ENCODE measurements around the gene NEK5. TPM values are rescaled to one million over a fixed set of nuclear protein-coding genes. Genes with fewer than 3 reads are reported as not detected.
"Not testable (repeated sequence)": the region's sequence is repeated elsewhere in the genome, so short reads cannot be mapped to it uniquely, and the experiment has no call there.

Gene NEK5
- total RNA-seq, 1 donor from 2014 or later, result 0.28 TPM

- H3K27ac Mint-ChIP-seq; H4K20me1 ChIP-seq (ENCODE audit: low read depth); H3K79me2 ChIP-seq (ENCODE audit: low read depth); H3K9me3 Mint-ChIP-seq; H3K27me3 ChIP-seq; H3K9ac ChIP-seq; DNase-seq (ENCODE audit: low spot score); H3K4me3 Mint-ChIP-seq; H3K4me1 ChIP-seq; H3F3A ChIP-seq (ENCODE audit: low read depth); H3K27ac ChIP-seq; H3K4me1 Mint-ChIP-seq; H3K27me3 Mint-ChIP-seq (ENCODE audit: insufficient read depth, low read depth); H3K9me3 ChIP-seq (ENCODE audit: low read depth); H3K4me3 ChIP-seq; H3K4me2 ChIP-seq; H2AFZ ChIP-seq (replicated peaks): not testable (repeated sequence)
- peaks cover 13% of the 10 kb centered on the region for H3K36me3 Mint-ChIP-seq
- H3K36me3 ChIP-seq, result peaks cover 15% of the 10 kb centered on the region
Measured at GRCh38 chr13:52170828-52171391, 42.0 kb upstream of the NEK5 start.

- Histone ChIP-seq H2AFZ (replicated peaks) (no peak overlapping the region), H3K27me3 (no peaks in the 10 kb centered on the region), H3K9ac (no peak overlapping the region), H3K4me2 (no peak overlapping the region), H3F3A (ENCODE audit: low read depth) (no peaks in the 10 kb centered on the region), H3K4me1 (no peaks in the 10 kb centered on the region), H3K9me3 (ENCODE audit: low read depth) (no peaks in the 10 kb centered on the region), H4K20me1 (ENCODE audit: low read depth) (no peaks in the 10 kb centered on the region), H3K79me2 (ENCODE audit: low read depth) (no peaks in the 10 kb centered on the region), H3K4me3 (no peak overlapping the region), H3K36me3 (peaks cover 7% of the 10 kb centered on the region), H3K27ac (no peak overlapping the region)
- Mint-ChIP-seq H3K4me3 (no peak overlapping the region), H3K9me3 (no peaks in the 10 kb centered on the region), H3K36me3 (peaks cover 10% of the 10 kb centered on the region), H3K4me1 (no peaks in the 10 kb centered on the region), H3K27ac (no peak overlapping the region), H3K27me3 (ENCODE audit: insufficient read depth, low read depth) (no peaks in the 10 kb centered on the region)
- TF ChIP-seq EZH2phosphoT487 (IDR thresholded peaks at IDR 0.05), result no peak
- TF ChIP-seq, protein P1, sequence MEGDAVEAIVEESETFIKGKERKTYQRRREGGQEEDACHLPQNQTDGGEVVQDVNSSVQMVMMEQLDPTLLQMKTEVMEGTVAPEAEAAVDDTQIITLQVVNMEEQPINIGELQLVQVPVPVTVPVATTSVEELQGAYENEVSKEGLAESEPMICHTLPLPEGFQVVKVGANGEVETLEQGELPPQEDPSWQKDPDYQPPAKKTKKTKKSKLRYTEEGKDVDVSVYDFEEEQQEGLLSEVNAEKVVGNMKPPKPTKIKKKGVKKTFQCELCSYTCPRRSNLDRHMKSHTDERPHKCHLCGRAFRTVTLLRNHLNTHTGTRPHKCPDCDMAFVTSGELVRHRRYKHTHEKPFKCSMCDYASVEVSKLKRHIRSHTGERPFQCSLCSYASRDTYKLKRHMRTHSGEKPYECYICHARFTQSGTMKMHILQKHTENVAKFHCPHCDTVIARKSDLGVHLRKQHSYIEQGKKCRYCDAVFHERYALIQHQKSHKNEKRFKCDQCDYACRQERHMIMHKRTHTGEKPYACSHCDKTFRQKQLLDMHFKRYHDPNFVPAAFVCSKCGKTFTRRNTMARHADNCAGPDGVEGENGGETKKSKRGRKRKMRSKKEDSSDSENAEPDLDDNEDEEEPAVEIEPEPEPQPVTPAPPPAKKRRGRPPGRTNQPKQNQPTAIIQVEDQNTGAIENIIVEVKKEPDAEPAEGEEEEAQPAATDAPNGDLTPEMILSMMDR (IDR thresholded peaks at IDR 0.05), result no peak
- TF ChIP-seq EZH2 (IDR thresholded peaks at IDR 0.05), result no peak
- DNase-seq (ENCODE audit: low spot score), result no peak
Measured at GRCh38 chr13:52169839-52170238, 41.0 kb upstream of the NEK5 start.

GRCh38 chr13:52165411-52165810 is 36.5 kb upstream of the NEK5 start:
- H3K27ac ChIP-seq, result no peak overlapping the region

GRCh38 chr13:52164989-52165388 is 36.1 kb upstream of the NEK5 start:
- Histone ChIP-seq H3K79me2 (ENCODE audit: low read depth) (no peaks in the 10 kb centered on the region), H3F3A (ENCODE audit: low read depth) (peaks cover 25% of the 10 kb centered on the region), H3K9ac (no peak overlapping the region), H3K4me3 (no peak overlapping the region), H3K27ac (no peak overlapping the region), H3K4me2 (no peak overlapping the region), H4K20me1 (ENCODE audit: low read depth) (peaks cover 4% of the 10 kb centered on the region), H2AFZ (replicated peaks) (no peak overlapping the region), H3K9me3 (ENCODE audit: low read depth) (no peaks in the 10 kb centered on the region), H3K36me3 (peaks cover 4% of the 10 kb centered on the region), H3K4me1 (peaks cover 22% of the 10 kb centered on the region), H3K27me3 (peaks cover 14% of the 10 kb centered on the region)
- Mint-ChIP-seq H3K4me3 (no peak overlapping the region), H3K4me1 (peaks cover 25% of the 10 kb centered on the region), H3K9me3 (no peaks in the 10 kb centered on the region), H3K27ac (no peak overlapping the region), H3K27me3 (ENCODE audit: insufficient read depth, low read depth) (peaks cover under 1% of the 10 kb centered on the region), H3K36me3 (peaks cover 10% of the 10 kb centered on the region)
- TF ChIP-seq EZH2phosphoT487 (IDR thresholded peaks at IDR 0.05) (no peak), EZH2 (IDR thresholded peaks at IDR 0.05) (no peak)
- TF ChIP-seq, protein P1 (IDR thresholded peaks at IDR 0.05), result no peak
- DNase-seq (ENCODE audit: low spot score), result no peak

More at GRCh38 chr13:52165411-52165810, 36.5 kb upstream of the NEK5 start:
- no peaks in the 10 kb centered on the region for H3K27me3 Mint-ChIP-seq (ENCODE audit: insufficient read depth, low read depth)
- no peak overlapping the region for H2AFZ ChIP-seq (replicated peaks)
- H3K4me1 Mint-ChIP-seq, result peaks cover 25% of the 10 kb centered on the region
- H3K4me2 ChIP-seq, result no peak overlapping the region
- peaks cover 9% of the 10 kb centered on the region for H3K27me3 ChIP-seq
- H3K36me3 Mint-ChIP-seq, result peaks cover 10% of the 10 kb centered on the region
- peaks cover 4% of the 10 kb centered on the region for H3K36me3 ChIP-seq
- no peaks in the 10 kb centered on the region for H3K79me2 ChIP-seq (ENCODE audit: low read depth)
- H3K27ac Mint-ChIP-seq, result no peak overlapping the region
- H3K4me3 Mint-ChIP-seq, result no peak overlapping the region
- peaks cover 25% of the 10 kb centered on the region for H3F3A ChIP-seq (ENCODE audit: low read depth)
- no peaks in the 10 kb centered on the region for H3K9me3 ChIP-seq (ENCODE audit: low read depth)
- H4K20me1 ChIP-seq (ENCODE audit: low read depth), result peaks cover 4% of the 10 kb centered on the region
- no peak overlapping the region for H3K4me3 ChIP-seq
- no peak overlapping the region for H3K9ac ChIP-seq
- peaks cover 22% of the 10 kb centered on the region for H3K4me1 ChIP-seq
- no peaks in the 10 kb centered on the region for H3K9me3 Mint-ChIP-seq
- DNase-seq (ENCODE audit: low spot score), result no peak
- TF ChIP-seq EZH2phosphoT487 (IDR thresholded peaks at IDR 0.05), result no peak
- no peak for TF ChIP-seq EZH2 (IDR thresholded peaks at IDR 0.05)
- TF ChIP-seq, protein P1 (IDR thresholded peaks at IDR 0.05), result no peak

- not testable (repeated sequence) for DNase-seq (ENCODE audit: low spot score); H3K27me3 Mint-ChIP-seq (ENCODE audit: insufficient read depth, low read depth); H3K4me3 ChIP-seq; H3K4me2 ChIP-seq; H3K27ac Mint-ChIP-seq; H3K4me3 Mint-ChIP-seq; H4K20me1 ChIP-seq (ENCODE audit: low read depth); H3K79me2 ChIP-seq (ENCODE audit: low read depth); H3K36me3 ChIP-seq; H3K9ac ChIP-seq; H3K27ac ChIP-seq; H3K9me3 ChIP-seq (ENCODE audit: low read depth); H2AFZ ChIP-seq (replicated peaks); H3K9me3 Mint-ChIP-seq
- Histone ChIP-seq H3K27me3 (peaks cover 19% of the 10 kb centered on the region), H3K4me1 (peaks cover 22% of the 10 kb centered on the region), H3F3A (ENCODE audit: low read depth) (peaks cover 25% of the 10 kb centered on the region)
- peaks cover 10% of the 10 kb centered on the region for H3K36me3 Mint-ChIP-seq
- H3K4me1 Mint-ChIP-seq, result peaks cover 30% of the 10 kb centered on the region
Measured at GRCh38 chr13:52163878-52164277, 35.0 kb upstream of the NEK5 start.
